ENCODE data around the gene SSH3.
A peak's percentile ranks its signal among the peaks of the same experiment; 100 is the strongest.

The SSH3 gene

GRCh38 chr11:67303132-67303834, at the start of gene SSH3:
Gene SSH3, plus strand, starts transcription at chr11:67303530. Its CDS starts 96 bp downstream, at chr11:67303626.
- peak; percentile 99 for DNase-seq (ENCODE audit: low spot score)

- no peak for DNase-seq (ENCODE audit: low spot score)
These were observed 49.3 kb upstream of the SSH3 start for GRCh38 chr11:67253872-67254624.

- no peak for DNase-seq (ENCODE audit: low spot score)
These were observed 48.5 kb upstream of the SSH3 start for GRCh38 chr11:67254798-67255197.

- DNase-seq (ENCODE audit: low spot score): no peak
These were observed 48.0 kb upstream of the SSH3 start for GRCh38 chr11:67255353-67255752.

GRCh38 chr11:67255864-67256263, 47.5 kb upstream of the SSH3 start:
- no peak for DNase-seq (ENCODE audit: low spot score)

GRCh38 chr11:67256477-67257135, 46.7 kb upstream of the SSH3 start:
- DNase-seq (ENCODE audit: low spot score): no peak

GRCh38 chr11:67260406-67260805, 42.9 kb upstream of the SSH3 start:
- peak; percentile 79 for DNase-seq (ENCODE audit: low spot score)

- DNase-seq (ENCODE audit: low spot score): peak; percentile 100
These were observed 42.3 kb upstream of the SSH3 start for GRCh38 chr11:67260885-67261639.

GRCh38 chr11:67261640-67261945, 41.7 kb upstream of the SSH3 start:
- no peak for DNase-seq (ENCODE audit: low spot score)

GRCh38 chr11:67261946-67262681, 41.2 kb upstream of the SSH3 start:
- DNase-seq (ENCODE audit: low spot score): no peak

GRCh38 chr11:67262731-67263675, 40.3 kb upstream of the SSH3 start:
- peak; percentile 100 for DNase-seq (ENCODE audit: low spot score)

GRCh38 chr11:67264260-67264659, 39.1 kb upstream of the SSH3 start:
- no peak for DNase-seq (ENCODE audit: low spot score)

GRCh38 chr11:67264877-67265632, 38.3 kb upstream of the SSH3 start:
- no peak for DNase-seq (ENCODE audit: low spot score)

- peak; percentile 100 for DNase-seq (ENCODE audit: low spot score)
These were observed 37.5 kb upstream of the SSH3 start for GRCh38 chr11:67265633-67266448.

- DNase-seq (ENCODE audit: low spot score): peak; percentile 99
These were observed 36.7 kb upstream of the SSH3 start, which contains the start of gene GRK2 for GRCh38 chr11:67266449-67267187. Gene GRK2, plus strand, starts transcription at chr11:67266473. Its CDS starts 227 bp downstream, at chr11:67266700.

- DNase-seq (ENCODE audit: low spot score): peak; percentile 97
These were observed 35.9 kb upstream of the SSH3 start for GRCh38 chr11:67267188-67268080.
